Tibial nerve (tissue), 4 donors: ENCODE results near the gene CRIP2. TPM values are rescaled to one million over a fixed set of nuclear protein-coding genes. Genes with fewer than 3 reads are reported as not detected.

Experiments
- DNase-seq, 2 donors: peaks; one replicate each; pipeline ENCODE4 v3.0.0-alpha.2; 2019; ENCODE audit warnings: low spot score in 2 of 2
- H3K27ac ChIP-seq, 4 donors: fragments of 200-600 bp; sonication (generic) in 3 of 4; one replicate each; pipeline ENCODE4 v1.5.1; 2017 to 2019; ENCODE audit warnings: mild to moderate bottlenecking in 1 of 4
- H3K27me3 ChIP-seq, 2 donors: fragments of 200-600 bp; sonication (generic) in 1 of 2; one replicate each; pipeline versions ENCODE4 v1.5.1 to v1.6.0; 2017 to 2019
- H3K36me3 ChIP-seq, 3 donors: fragments of 200-600 bp; sonication (generic); one replicate each; pipeline ENCODE4 v1.5.1; 2018 to 2019
- H3K4me1 ChIP-seq, 4 donors: fragments of 200-600 bp; sonication (generic) in 3 of 4; one replicate each; pipeline ENCODE4 v1.5.1; 2017 to 2019
- H3K4me3 ChIP-seq, 4 donors: fragments of 200-600 bp; sonication (generic) in 3 of 4; one replicate each; pipeline ENCODE4 v1.5.1; 2017 to 2019; ENCODE audit warnings: mild to moderate bottlenecking in 1 of 4, moderate library complexity in 1 of 4
- H3K9me3 ChIP-seq, 4 donors: fragments of 200-600 bp; sonication (generic) in 3 of 4; one replicate each; pipeline ENCODE4 v1.5.1; 2017 to 2019
- EP300 ChIP-seq, 2 donors: sonication (generic); formaldehyde crosslinking; IDR thresholded peaks; one replicate each; pipeline ENCODE4 v1.6.1; 2017; ENCODE audit warnings: antibody characterized with exemption in 2 of 2, mild to moderate bottlenecking in 1 of 2
- POLR2A ChIP-seq, 2 donors: fragments of 450-650 bp; IDR thresholded peaks; one replicate each; pipeline ENCODE4 v1.6.1; 2017; ENCODE audit warnings: antibody characterized with exemption in 2 of 2, mild to moderate bottlenecking in 2 of 2, moderate library complexity in 2 of 2
- WGBS, 2 donors: methylation state at CpG; one replicate each; pipeline ENCODE4 v1.1.5; 2018; 5-methylcytosine and 5-hydroxymethylcytosine counted together
- total RNA-seq, 4 donors: library from RNA; depleted of rRNA; stranded (reverse); fragments of >200 nt; gene quantifications; one replicate each; pipeline ENCODE4 v1.1.0, GENCODE V29; 2016
- TF ChIP-seq, protein P1 (sequence below), 5 experiments: fragments of 200-600 bp in 3 of 5; fragments of 450-650 bp in 2 of 5; sonication (generic) in 3 of 5; IDR thresholded peaks; one replicate each; pipeline ENCODE4 v1.5.1; 2016 to 2019; ENCODE audit warnings: antibody characterized with exemption in 5 of 5, mild to moderate bottlenecking in 3 of 5, moderate library complexity in 2 of 5

CRIP2 gene
- total RNA-seq, 4 donors from 2014 or later = 161 to 268 (median 208) TPM

DNA sequence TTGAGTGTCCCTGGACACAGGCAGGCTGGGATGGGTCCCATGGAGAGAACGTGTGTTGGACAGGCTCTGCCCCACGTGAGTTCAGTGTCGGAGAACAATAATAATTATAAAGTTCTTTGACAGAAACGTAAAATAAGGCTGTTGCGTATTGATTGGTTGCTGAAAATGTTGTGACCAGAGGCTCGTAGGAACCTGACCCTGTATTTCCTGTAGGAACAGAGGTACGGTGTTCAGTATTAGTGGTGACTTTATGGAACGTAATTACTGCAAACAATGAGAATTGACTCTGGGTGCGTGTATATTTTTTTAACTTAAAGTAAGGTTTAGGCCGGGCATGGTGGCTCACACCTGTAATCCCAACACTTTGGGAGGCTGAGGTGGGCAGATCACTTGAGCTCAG, 47.2 kb upstream of the CRIP2 start:
- Histone ChIP-seq H3K27me3 (no peaks in the 10 kb centered on the region), H3K36me3 (peaks cover 0 to 35% (median 0%) of the 10 kb centered on the region in 3 donors), H3K4me3 (no peak overlapping the region), H3K27ac (no peak overlapping the region), H3K4me1 (peaks cover 0 to 21% (median 4%) of the 10 kb centered on the region in 4 donors), H3K9me3 (peaks cover 0 to 7% (median 0%) of the 10 kb centered on the region in 4 donors)
- no peak for DNase-seq
- no peak for TF ChIP-seq POLR2A (IDR thresholded peaks at IDR 0.05)
- TF ChIP-seq, protein P1, sequence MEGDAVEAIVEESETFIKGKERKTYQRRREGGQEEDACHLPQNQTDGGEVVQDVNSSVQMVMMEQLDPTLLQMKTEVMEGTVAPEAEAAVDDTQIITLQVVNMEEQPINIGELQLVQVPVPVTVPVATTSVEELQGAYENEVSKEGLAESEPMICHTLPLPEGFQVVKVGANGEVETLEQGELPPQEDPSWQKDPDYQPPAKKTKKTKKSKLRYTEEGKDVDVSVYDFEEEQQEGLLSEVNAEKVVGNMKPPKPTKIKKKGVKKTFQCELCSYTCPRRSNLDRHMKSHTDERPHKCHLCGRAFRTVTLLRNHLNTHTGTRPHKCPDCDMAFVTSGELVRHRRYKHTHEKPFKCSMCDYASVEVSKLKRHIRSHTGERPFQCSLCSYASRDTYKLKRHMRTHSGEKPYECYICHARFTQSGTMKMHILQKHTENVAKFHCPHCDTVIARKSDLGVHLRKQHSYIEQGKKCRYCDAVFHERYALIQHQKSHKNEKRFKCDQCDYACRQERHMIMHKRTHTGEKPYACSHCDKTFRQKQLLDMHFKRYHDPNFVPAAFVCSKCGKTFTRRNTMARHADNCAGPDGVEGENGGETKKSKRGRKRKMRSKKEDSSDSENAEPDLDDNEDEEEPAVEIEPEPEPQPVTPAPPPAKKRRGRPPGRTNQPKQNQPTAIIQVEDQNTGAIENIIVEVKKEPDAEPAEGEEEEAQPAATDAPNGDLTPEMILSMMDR (IDR thresholded peaks at IDR 0.05) = no peak
- no peak for TF ChIP-seq EP300 (IDR thresholded peaks at IDR 0.05)
- WGBS, 2 donors = 95% methylated on average over 10 of the region's 10 CpGs

DNA sequence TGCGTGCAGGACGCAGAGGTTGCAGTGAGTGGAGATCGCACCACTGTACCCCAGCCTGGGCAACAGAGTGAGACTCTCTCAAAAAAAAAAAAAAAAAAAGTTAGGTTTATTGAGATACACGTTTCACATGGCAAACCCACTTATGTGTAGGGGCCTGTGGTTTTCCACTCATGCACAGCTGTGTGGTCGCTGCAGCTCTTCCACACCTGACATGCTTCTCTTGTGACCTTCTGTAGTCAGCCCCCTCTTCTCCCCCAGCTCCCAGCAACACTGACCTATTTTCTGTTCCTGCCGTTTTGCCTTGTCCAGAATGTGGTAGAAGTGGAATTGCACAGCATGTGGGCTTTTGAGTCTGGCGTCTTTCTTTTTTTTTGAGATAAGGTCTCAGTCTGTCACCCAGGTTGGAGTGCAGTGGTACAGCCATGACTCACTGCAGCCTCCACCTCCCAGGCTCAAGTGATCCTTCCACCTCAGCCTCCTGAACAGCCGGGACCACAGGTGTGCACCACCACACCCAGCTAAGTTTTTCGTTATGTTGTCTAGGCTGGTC, 46.6 kb upstream of the CRIP2 start:
- no peak for DNase-seq
- Histone ChIP-seq H3K9me3 (peaks cover 0 to 7% (median 0%) of the 10 kb centered on the region in 4 donors), H3K27me3 (no peaks in the 10 kb centered on the region), H3K27ac (no peak overlapping the region), H3K36me3 (peaks cover 0 to 35% (median 0%) of the 10 kb centered on the region in 3 donors), H3K4me1 (peaks cover 0 to 16% (median 3%) of the 10 kb centered on the region in 4 donors), H3K4me3 (no peak overlapping the region)
- TF ChIP-seq POLR2A (IDR thresholded peaks at IDR 0.05) = no peak
- TF ChIP-seq, protein P1 (IDR thresholded peaks at IDR 0.05) = no peak
- no peak for TF ChIP-seq EP300 (IDR thresholded peaks at IDR 0.05)
- WGBS, 2 donors = 97% methylated on average over 9 of the region's 9 CpGs

DNA sequence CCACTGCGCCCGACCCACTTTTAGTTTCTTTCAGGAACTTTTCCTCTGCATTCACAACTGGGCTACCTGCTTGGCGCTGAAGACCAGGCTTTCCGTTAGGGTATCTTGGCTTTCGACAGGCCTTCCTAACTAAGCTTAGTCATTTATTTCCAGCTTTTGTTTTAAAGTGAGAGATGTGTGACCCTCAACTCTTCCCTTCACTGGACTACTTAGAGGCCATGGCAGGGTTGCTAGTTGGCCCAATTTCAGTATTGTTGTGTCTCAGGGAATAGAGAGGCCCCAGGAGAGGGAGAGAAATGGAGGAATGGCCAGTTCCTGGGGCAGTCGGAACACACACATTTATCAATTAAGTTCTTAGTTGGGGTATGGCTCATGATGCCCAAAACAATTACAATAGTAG, 44.6 kb upstream of the CRIP2 start:
- H3K4me3 ChIP-seq = no peak overlapping the region
- no peak overlapping the region for H3K27ac ChIP-seq
- WGBS, 2 donors = 92 to 93% methylated on average over 6 of the region's 6 CpGs
- peaks cover 0 to 30% (median 0%) of the 10 kb centered on the region in 3 donors for H3K36me3 ChIP-seq
- no peaks in the 10 kb centered on the region for H3K27me3 ChIP-seq
- H3K4me1 ChIP-seq = peaks cover 0 to 16% (median 3%) of the 10 kb centered on the region in 4 donors
- peaks cover 0 to 7% (median 0%) of the 10 kb centered on the region in 4 donors for H3K9me3 ChIP-seq
- TF ChIP-seq, protein P1 (IDR thresholded peaks at IDR 0.05) = no peak
- TF ChIP-seq POLR2A (IDR thresholded peaks at IDR 0.05) (no peak), EP300 (IDR thresholded peaks at IDR 0.05) (no peak)
- DNase-seq = no peak

DNA sequence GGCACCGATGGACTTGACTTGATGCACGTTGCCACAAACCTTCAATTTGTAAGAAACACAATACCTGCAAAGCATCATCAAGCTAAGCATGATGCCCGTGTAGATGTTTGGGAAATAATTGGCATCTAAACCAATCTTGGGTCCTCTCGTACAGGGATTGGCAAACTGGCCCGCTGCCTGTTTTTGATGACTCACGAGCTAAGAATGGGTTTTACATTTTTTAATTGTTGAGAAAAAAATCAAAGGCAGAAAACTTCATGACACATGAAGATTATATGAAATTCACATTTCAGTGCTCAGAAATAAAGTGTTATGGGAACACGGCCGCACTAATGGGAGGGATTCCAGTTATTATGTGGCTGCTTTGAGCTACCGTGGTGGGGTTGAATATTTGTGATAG, 44.1 kb upstream of the CRIP2 start:
- Histone ChIP-seq H3K4me1 (peaks cover 0 to 19% (median 3%) of the 10 kb centered on the region in 4 donors), H3K9me3 (peaks cover 0 to 7% (median 0%) of the 10 kb centered on the region in 4 donors), H3K4me3 (no peak overlapping the region), H3K27ac (peak overlapping the region in 2 of 4 donors; percentile 40 to 44), H3K36me3 (peaks cover 0 to 25% (median 0%) of the 10 kb centered on the region in 3 donors), H3K27me3 (no peaks in the 10 kb centered on the region)
- TF ChIP-seq EP300 (IDR thresholded peaks at IDR 0.05) = no peak
- TF ChIP-seq, protein P1 (IDR thresholded peaks at IDR 0.05) = no peak
- no peak for TF ChIP-seq POLR2A (IDR thresholded peaks at IDR 0.05)
- DNase-seq = no peak
- 42 to 49% methylated on average over 9 of the region's 9 CpGs for WGBS, 2 donors

DNA sequence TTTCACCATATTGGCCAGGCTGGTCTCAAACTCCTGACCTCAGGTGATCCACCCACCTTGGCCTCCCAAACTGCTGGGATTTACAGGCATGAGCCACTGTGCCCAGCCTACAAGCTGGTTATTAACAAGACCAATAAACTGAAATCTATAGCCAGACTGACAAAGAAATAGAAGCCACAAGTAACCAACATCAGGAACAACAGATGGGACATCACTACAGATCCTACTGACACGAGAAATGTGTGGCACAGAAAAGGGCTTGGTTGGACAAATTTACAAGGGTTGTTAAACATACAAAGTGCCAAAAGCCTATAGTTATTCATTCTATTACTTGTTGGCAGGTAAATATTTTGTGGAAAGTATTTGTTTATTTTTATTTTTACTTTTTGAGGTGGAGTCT, 43.4 kb upstream of the CRIP2 start:
- H3K4me1 ChIP-seq = peaks cover 0 to 21% (median 3%) of the 10 kb centered on the region in 4 donors
- peaks cover 0 to 18% (median 0%) of the 10 kb centered on the region in 3 donors for H3K36me3 ChIP-seq
- no peak overlapping the region for H3K4me3 ChIP-seq
- peaks cover 0 to 7% (median 0%) of the 10 kb centered on the region in 4 donors for H3K9me3 ChIP-seq
- peak overlapping the region in 2 of 4 donors; percentile 40 to 44 for H3K27ac ChIP-seq
- DNase-seq = no peak
- no peaks in the 10 kb centered on the region for H3K27me3 ChIP-seq
- TF ChIP-seq, protein P1 (IDR thresholded peaks at IDR 0.05) = no peak
- no peak for TF ChIP-seq EP300 (IDR thresholded peaks at IDR 0.05)
- TF ChIP-seq POLR2A (IDR thresholded peaks at IDR 0.05) = no peak
- 97 to 100% methylated on average over 1 of the region's 1 CpG for WGBS, 2 donors
